GM12875 (cell line): ENCODE results near the gene IL1RL2.

Experiments
- H3K4me3 ChIP-seq: one replicate; pipeline ENCODE4 v1.5.1; 2011; ENCODE audit warnings: low read depth, low read length, control low read depth
- CTCF ChIP-seq: IDR thresholded peaks from 2 replicates; pipeline ENCODE4 v1.5.1; 2011; ENCODE audit warnings: low read depth, mild to moderate bottlenecking, control low read depth, inconsistent platforms, low read length, moderate library complexity, borderline replicate concordance; ENCODE audit not compliant: insufficient read depth

The IL1RL2 gene

DNA sequence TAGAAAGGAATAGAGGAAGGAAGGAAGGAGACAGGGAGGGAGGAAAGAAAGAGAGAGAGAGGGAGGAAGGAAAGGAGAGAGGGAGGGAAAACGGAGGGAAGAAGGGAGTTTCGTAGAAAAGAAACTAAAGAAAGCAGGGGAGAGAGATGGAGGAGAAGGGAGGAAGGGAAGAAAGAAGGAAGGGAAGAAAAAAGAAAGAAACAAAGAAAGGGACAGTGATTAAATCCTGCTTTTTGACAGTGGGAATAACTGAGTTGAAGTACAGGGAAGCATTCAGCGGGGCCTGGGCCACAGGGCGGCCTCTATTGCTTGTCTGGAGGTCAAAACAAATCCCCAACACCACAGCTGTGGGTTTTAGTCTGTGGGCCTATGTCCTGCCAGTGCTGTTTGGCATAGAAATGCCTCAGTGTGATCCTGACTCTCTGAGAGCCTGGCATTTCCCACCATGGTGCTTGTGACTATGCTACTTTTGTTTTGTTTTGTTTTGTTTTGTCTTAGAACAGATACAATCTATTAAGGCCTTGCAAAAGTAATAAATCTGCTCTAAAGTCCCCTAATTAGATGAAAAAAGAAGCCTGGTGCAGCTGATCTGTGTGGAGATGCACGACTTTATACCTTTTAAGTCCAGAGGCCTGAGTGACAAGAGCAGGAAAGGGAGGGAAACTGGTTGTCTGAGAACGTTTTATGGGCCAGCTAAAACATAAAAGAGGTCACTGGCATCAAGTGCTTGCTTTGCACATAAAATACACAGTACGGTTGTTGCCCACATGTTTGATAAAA, 40.0 kb downstream of the IL1RL2 start:
- H3K4me3 ChIP-seq: no peak overlapping the region
- no peak for TF ChIP-seq CTCF

- H3K4me3 ChIP-seq: no peak overlapping the region
- no peak for TF ChIP-seq CTCF
These were observed 42.4 kb downstream of the IL1RL2 start for GRCh38 chr2:102229141-102229769.

DNA sequence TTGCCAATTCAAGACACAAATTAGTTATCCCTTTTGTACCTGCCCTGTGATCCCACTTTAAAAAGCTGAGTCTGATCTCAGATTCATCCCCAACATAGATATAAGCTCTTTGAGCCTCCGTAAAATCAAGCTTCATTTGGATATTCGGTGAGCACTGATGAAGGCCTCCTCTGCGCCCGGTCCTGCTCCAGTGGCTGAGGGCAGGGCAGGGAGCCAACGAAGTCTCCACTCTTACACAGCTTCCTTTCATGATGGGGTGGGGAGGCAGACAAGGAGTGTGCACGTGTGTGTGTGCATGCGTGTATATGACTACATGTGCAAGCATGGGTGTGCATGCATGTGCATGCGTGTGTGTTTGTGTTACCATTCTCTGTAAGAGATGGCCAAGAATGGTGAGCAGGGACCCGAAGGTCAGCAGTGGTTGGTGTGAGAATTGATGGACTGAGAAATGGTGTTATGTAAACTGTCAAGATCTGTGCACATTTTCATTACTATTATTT, 43.6 kb downstream of the IL1RL2 start:
- no peak for TF ChIP-seq CTCF

GRCh38 chr2:102233132-102233884, 46.5 kb downstream of the IL1RL2 start:
- TF ChIP-seq CTCF: no peak
- H3K4me3 ChIP-seq: no peak overlapping the region

More for the DNA sequence above, 43.6 kb downstream of the IL1RL2 start:
- no peak overlapping the region for H3K4me3 ChIP-seq

DNA sequence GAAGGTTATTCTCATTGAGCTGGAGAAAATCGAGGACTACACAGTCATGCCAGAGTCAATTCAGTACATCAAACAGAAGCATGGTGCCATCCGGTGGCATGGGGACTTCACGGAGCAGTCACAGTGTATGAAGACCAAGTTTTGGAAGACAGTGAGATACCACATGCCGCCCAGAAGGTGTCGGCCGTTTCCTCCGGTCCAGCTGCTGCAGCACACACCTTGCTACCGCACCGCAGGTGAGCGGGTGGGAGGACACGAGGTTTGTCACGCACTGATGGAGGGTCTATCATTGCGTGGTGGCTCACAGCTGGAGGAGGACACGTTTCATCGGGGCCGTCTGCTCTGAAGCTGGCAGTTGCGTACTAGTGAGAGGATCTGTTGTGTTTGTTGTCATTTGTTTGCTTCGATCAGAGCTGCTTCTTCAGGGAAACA, 48.2 kb downstream of the IL1RL2 start:
- TF ChIP-seq CTCF: no peak
- H3K4me3 ChIP-seq: no peak overlapping the region

DNA sequence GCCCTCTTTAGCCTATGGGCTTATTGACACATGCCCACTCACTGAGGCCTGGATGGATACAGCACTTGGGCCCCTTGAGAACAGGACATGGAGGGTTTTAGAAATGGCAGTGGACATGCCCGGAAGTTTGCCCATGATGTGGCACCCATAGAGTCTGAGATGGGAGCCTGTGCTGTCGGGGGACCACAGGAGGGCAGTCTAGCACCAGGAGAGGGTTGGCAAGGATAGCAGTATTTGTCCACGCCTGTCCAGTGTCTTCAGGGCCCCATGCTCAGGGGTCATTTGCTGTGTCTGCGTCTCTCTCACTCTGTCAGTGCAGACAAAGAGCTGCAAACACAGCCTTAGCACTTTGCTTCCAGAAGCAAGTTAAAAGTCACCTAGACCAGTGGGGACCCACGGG, 48.7 kb downstream of the IL1RL2 start:
- no peak overlapping the region for H3K4me3 ChIP-seq
- no peak for TF ChIP-seq CTCF

- TF ChIP-seq CTCF: no peak
- no peak overlapping the region for H3K4me3 ChIP-seq
These were observed 49.3 kb downstream of the IL1RL2 start for GRCh38 chr2:102236132-102236531.
